Activated naive CD8-positive, alpha-beta T cell treated with anti-CD3 and anti-CD28 coated beads, Interleukin-2, amount 10 ng/mL, durations not matched to agents 7 days and 5 days (primary cell): ENCODE results near the gene SELP. TPM values are rescaled to one million over a fixed set of nuclear protein-coding genes. Genes with fewer than 3 reads are reported as not detected.

ENCODE experiments used
- ATAC-seq: fragments of 150-1000 bp; cut with Tn5 transposase; one replicate; pipeline ENCODE4 v1.10.0; 2021; ENCODE audit warnings: low read depth, moderate library complexity
- POLR2A ChIA-PET: fragments of 350-600 bp; sonication (Branson Sonifier 250); formaldehyde crosslinking; loops from one replicate; lab custom pipeline; 2021; ENCODE audit warnings: antibody characterized with exemption; lab: Charles Lee
- DNase-seq: peaks from one replicate; pipeline ENCODE4 v3.0.0; 2021
- H3K27ac Mint-ChIP-seq: one replicate; pipeline ENCODE4 v1.8.0; 2022; ENCODE audit warnings: mild to moderate bottlenecking, mixed read lengths
- H3K27me3 Mint-ChIP-seq: one replicate; pipeline ENCODE4 v1.8.0; 2022; ENCODE audit warnings: mild to moderate bottlenecking, moderate library complexity, mixed read lengths
- H3K36me3 Mint-ChIP-seq: one replicate; pipeline ENCODE4 v1.8.0; 2021; ENCODE audit warnings: mild to moderate bottlenecking, mixed read lengths
- H3K4me1 Mint-ChIP-seq: one replicate; pipeline ENCODE4 v1.8.0; 2021; ENCODE audit warnings: mixed read lengths
- H3K4me3 Mint-ChIP-seq: one replicate; pipeline ENCODE4 v1.8.0; 2022; ENCODE audit warnings: mild to moderate bottlenecking, moderate library complexity, mixed read lengths
- H3K9me3 Mint-ChIP-seq: one replicate; pipeline ENCODE4 v1.8.0; 2021; ENCODE audit warnings: mixed read lengths
- total RNA-seq, 2 experiments: library from RNA; stranded (reverse); gene quantifications; one replicate each; pipeline ENCODE4 v1.2.3, GENCODE V29; 2021

Gene SELP
- total RNA-seq, 2 experiments from 2014 or later = 0.45 to 0.83 TPM

DNA sequence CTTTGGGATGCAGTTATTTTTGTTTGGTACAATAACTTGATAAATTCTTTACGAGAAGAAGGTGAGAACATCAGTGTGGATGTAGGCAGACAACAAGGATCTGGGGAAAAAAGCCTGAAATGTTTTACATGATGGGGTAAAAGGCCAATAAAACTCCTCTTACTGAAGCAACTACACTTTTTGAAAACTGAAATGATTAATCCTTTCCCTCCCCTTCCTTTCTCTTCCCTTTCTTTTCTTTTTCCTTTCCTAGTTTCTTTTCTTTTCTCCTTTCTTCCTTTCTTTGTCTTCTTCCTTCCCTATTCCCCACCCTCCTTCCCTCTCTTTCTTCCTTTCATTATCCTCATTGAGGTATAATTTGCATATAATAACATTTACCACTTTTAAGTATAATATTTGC is 68.2 kb downstream of the SELP start:
- Mint-ChIP-seq H3K4me1 (peaks cover 5% of the 10 kb centered on the region), H3K4me3 (no peak overlapping the region), H3K9me3 (peaks cover 3% of the 10 kb centered on the region), H3K27ac (no peak overlapping the region), H3K27me3 (no peaks in the 10 kb centered on the region), H3K36me3 (peaks cover 6% of the 10 kb centered on the region)
- POLR2A ChIA-PET = no interaction called here
- DNase-seq (no peak), ATAC-seq (no peak)

DNA sequence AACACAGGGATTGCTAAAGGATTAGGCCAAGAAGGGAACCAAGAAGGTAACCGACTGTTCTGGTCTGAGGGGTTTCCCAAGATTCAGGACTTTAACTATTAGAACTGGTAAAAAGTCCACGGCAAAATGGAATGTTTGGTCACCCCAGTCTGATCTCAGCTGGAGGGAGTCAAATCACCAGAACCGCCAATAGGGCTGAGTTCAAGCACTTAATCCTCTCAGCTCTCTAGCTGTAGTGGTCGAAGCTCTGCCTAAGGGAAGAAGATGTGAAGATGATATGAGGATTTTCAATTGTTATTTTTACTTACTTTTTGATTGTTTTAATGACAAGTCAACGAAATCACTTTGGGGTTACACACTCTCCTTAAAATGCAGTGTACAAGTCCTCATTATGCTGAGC is 72.8 kb downstream of the SELP start:
- H3K36me3 Mint-ChIP-seq = no peaks in the 10 kb centered on the region

DNA sequence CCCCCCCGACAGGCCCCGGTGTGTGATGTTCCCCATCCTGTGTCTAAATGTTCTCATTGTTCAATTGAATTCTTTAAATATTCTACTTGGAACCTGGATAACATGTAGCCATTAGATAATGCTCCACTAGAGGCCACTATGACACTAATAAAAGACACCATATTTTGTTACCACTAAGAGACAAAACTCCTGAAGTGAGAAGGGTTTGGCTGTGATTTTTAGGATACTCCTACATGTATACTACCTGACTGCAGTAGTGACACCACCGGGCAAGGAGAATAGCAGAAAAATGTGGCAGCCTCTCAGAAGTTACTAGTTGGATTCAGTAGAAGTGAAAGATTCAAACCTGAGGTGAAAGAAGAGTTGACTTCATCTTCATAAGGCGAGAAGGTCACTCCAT is 79.6 kb downstream of the SELP start:
- ATAC-seq (peak; percentile 66), DNase-seq (no peak)
- H3K27ac Mint-ChIP-seq = no peak overlapping the region
- H3K27me3 Mint-ChIP-seq = no peaks in the 10 kb centered on the region
- H3K9me3 Mint-ChIP-seq = no peaks in the 10 kb centered on the region
- peaks cover 4% of the 10 kb centered on the region for H3K4me1 Mint-ChIP-seq
- POLR2A ChIA-PET = no interaction called here
- H3K36me3 Mint-ChIP-seq = no peaks in the 10 kb centered on the region
- H3K4me3 Mint-ChIP-seq = no peak overlapping the region

More for the DNA sequence above, 72.8 kb downstream of the SELP start:
- no peaks in the 10 kb centered on the region for H3K9me3 Mint-ChIP-seq
- POLR2A ChIA-PET = no interaction called here
- H3K4me1 Mint-ChIP-seq = peaks cover 1% of the 10 kb centered on the region
- no peak overlapping the region for H3K4me3 Mint-ChIP-seq
- no peak for DNase-seq
- H3K27ac Mint-ChIP-seq = no peak overlapping the region
- no peak for ATAC-seq
- no peaks in the 10 kb centered on the region for H3K27me3 Mint-ChIP-seq

DNA sequence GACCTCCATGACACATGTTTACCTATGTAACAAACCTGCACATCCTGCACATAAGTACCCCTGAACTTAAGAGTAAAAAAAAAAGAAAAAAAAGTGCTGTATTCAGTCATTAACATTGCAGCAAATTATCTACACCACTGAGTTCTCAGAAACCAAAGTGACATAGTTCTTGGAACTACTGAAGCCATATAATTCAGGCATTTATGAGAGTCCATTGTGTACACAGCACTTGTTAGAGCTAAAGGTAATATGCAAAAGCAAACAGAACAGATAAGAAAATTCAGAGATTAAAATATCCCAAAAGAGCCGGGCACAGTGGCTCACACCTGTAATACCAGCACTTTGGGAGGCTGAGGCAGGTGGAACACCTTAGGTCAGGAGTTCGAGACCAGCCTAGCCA is 81.6 kb downstream of the SELP start:
- no peaks in the 10 kb centered on the region for H3K36me3 Mint-ChIP-seq
- H3K9me3 Mint-ChIP-seq = no peaks in the 10 kb centered on the region
- peaks cover 4% of the 10 kb centered on the region for H3K4me1 Mint-ChIP-seq
- POLR2A ChIA-PET = no interaction called here
- DNase-seq (no peak), ATAC-seq (no peak)
- H3K27ac Mint-ChIP-seq = no peak overlapping the region
- no peak overlapping the region for H3K4me3 Mint-ChIP-seq
- peaks cover 1% of the 10 kb centered on the region for H3K27me3 Mint-ChIP-seq

DNA sequence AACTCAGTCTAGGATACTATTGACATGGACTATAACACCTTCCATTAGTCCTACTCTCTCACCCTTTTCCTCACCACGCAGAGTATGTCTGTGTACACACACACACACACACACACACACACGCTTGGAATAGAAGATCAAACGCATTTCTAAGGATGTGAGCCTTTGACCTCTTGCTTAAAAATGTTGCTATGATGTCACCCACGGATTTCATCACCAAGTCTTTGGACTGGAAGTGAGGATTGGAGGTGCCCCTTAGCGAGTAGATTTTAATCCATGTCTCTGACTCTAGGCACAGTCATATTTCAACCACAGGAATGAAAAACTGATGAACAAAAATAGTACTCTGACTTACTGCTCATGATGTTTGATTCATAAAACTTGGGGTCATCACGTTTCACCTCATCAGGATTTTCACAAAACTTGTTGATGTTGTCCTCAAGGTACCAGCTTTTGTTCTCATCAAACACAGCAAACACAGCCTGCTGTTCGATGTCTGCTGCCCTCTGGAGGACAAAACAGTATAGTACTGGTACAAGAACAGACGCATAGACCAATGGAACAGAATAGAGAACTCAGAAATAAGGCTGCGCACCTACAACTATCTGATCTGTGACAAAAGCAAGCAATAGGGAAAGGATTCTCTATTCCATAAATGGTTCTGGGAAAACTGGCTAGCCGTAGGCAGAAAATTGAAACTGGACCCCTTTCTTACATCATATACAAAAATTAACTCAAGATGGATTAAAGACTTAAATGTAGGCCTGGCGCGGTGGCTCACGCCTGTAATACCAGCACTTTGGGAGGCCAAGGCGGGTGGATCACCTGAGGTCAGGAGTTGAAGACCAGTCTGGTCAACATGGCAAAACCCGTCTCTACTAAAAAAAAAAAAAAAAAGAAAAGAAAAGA is 83.6 kb downstream of the SELP start:
- peaks cover 4% of the 10 kb centered on the region for H3K4me1 Mint-ChIP-seq
- POLR2A ChIA-PET = no interaction called here
- H3K36me3 Mint-ChIP-seq = no peaks in the 10 kb centered on the region
- peak; percentile 72 for ATAC-seq
- no peak overlapping the region for H3K27ac Mint-ChIP-seq
- no peak overlapping the region for H3K4me3 Mint-ChIP-seq
- H3K9me3 Mint-ChIP-seq = no peaks in the 10 kb centered on the region
- H3K27me3 Mint-ChIP-seq = peaks cover 1% of the 10 kb centered on the region
- no peak for DNase-seq

DNA sequence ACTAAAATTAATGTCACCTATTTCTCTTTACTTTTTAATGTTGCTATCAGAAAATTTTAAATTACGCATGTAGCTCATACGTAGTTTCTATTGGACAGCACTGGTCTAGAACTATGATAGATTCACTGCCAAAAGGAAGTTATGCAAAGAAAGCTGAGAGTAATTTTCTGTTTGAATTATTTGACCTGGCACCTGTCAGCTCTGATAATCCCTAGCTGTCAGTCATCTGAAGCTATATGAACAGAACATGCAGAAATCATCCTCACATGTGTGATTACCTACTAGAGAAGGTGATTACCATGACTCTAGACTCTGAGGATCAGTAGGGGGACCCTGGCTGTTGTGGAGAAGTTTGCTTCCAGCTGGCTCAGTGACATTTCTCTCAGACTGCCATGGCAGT is 84.5 kb downstream of the SELP start:
- Mint-ChIP-seq H3K27ac (no peak overlapping the region), H3K27me3 (peaks cover 1% of the 10 kb centered on the region), H3K4me1 (peaks cover 4% of the 10 kb centered on the region), H3K4me3 (no peak overlapping the region), H3K36me3 (no peaks in the 10 kb centered on the region), H3K9me3 (no peaks in the 10 kb centered on the region)
- POLR2A ChIA-PET = no interaction called here
- DNase-seq (no peak), ATAC-seq (no peak)

GRCh38 chr1:169538998-169539871 is 90.7 kb downstream of the SELP start:
- H3K4me3 Mint-ChIP-seq = no peak overlapping the region
- H3K27ac Mint-ChIP-seq = no peak overlapping the region
- peaks cover 2% of the 10 kb centered on the region for H3K36me3 Mint-ChIP-seq
- POLR2A ChIA-PET = no interaction called here
- H3K4me1 Mint-ChIP-seq = no peaks in the 10 kb centered on the region
- DNase-seq (no peak), ATAC-seq (no peak)
- H3K9me3 Mint-ChIP-seq = no peaks in the 10 kb centered on the region
- H3K27me3 Mint-ChIP-seq = peaks cover 1% of the 10 kb centered on the region

Other genes starting within 250 kb of the SELP start
- gene CCDC181, start 202.7 kb downstream of the SELP start, total RNA-seq = not detected
- gene SLC19A2, start 144.2 kb downstream of the SELP start, total RNA-seq = 1 to 10 TPM; 4.8 to 5.0 TPM
- gene F5, start 43.6 kb downstream of the SELP start, total RNA-seq = 1 to 10 TPM in 1 of 2 experiments, under 1 TPM in 1; 0.99 to 1.3 TPM
- 100 to 1,000 TPM; 130 to 135 TPM for gene SELL, start 81.5 kb upstream of the SELP start, total RNA-seq
- gene SELE, start 104.0 kb upstream of the SELP start, total RNA-seq = not detected
- gene METTL18, start 164.8 kb upstream of the SELP start, total RNA-seq = 10 to 100 TPM; 17.8 to 18.6 TPM